Measurements from ENCODE around the gene CITED2. TPM values are rescaled to one million over a fixed set of nuclear protein-coding genes. Genes with fewer than 3 reads are reported as not detected.
A peak's percentile ranks its signal among the peaks of the same experiment; 100 is the strongest.
"Not testable (repeated sequence)": the region's sequence is repeated elsewhere in the genome, so short reads cannot be mapped to it uniquely, and the experiment has no call there.

The CITED2 gene
- total RNA-seq, 1 donor from 2014 or later = 449 TPM

DNA sequence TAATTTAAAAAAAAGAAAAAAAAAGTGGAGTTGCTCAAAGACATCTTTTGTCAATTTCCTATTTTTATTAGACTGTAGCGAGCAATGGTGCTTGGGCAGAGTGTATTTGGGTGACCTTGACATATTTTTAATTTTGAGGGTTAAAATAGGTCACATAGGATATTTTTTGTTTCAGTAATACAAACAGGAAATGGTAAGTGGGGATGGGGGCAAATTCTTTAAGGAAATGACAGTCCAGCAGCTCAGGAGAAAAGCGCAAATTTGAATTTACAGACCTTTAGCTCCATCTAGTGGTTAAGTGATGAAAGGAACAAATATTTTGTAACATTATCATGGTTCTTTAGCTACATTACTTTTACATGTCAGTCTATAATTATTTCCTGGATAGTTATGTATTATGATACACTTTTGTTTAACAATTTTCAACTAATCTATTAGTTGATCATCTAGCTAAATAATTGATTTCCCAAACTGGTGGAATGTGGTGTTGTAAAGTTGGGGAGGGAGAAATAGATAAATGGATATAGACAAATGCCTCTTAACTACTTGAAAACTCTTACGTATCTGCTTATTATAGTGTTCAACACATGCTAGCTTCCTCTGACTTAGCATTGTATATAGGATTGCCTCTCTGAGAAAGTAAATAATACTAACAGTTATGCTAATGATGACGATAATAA lies 10.0 kb downstream of the CITED2 start:
- peak; percentile 78 for FAIRE-seq
- Histone ChIP-seq H3K9me3 (ENCODE audit: insufficient read depth, low read depth, low read length) (no peaks in the 10 kb centered on the region), H3K27me3 (ENCODE audit: insufficient read depth, low read length) (no peaks in the 10 kb centered on the region), H3K4me1 (ENCODE audit: insufficient read depth, low read length) (peaks cover 5% of the 10 kb centered on the region), H3K27ac (ENCODE audit: low read depth, low read length) (no peak overlapping the region), H4K20me1 (ENCODE audit: insufficient read depth, low read length) (no peaks in the 10 kb centered on the region), H3K9ac (ENCODE audit: low read length) (no peak overlapping the region), H2AFZ (ENCODE audit: low read depth, low read length) (no peak overlapping the region), H3K4me2 (ENCODE audit: low read length) (no peak overlapping the region), H3K36me3 (ENCODE audit: insufficient read depth, low read length) (no peaks in the 10 kb centered on the region), H3K79me2 (ENCODE audit: insufficient read depth, low read length) (no peaks in the 10 kb centered on the region), H3K4me3 (ENCODE audit: insufficient read depth, low read depth, low read length) (no peak overlapping the region)
- TF ChIP-seq EZH2 (IDR thresholded peaks at IDR 0.05; ENCODE audit: insufficient read depth, low read length) = no peak
- TF ChIP-seq, protein P1, sequence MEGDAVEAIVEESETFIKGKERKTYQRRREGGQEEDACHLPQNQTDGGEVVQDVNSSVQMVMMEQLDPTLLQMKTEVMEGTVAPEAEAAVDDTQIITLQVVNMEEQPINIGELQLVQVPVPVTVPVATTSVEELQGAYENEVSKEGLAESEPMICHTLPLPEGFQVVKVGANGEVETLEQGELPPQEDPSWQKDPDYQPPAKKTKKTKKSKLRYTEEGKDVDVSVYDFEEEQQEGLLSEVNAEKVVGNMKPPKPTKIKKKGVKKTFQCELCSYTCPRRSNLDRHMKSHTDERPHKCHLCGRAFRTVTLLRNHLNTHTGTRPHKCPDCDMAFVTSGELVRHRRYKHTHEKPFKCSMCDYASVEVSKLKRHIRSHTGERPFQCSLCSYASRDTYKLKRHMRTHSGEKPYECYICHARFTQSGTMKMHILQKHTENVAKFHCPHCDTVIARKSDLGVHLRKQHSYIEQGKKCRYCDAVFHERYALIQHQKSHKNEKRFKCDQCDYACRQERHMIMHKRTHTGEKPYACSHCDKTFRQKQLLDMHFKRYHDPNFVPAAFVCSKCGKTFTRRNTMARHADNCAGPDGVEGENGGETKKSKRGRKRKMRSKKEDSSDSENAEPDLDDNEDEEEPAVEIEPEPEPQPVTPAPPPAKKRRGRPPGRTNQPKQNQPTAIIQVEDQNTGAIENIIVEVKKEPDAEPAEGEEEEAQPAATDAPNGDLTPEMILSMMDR (IDR thresholded peaks at IDR 0.05; ENCODE audit: insufficient read depth, low read depth, low read length) = peak; percentile 52
- H3K36me3 Mint-ChIP-seq (ENCODE audit: low read depth, unreplicated experiment) = no peaks in the 10 kb centered on the region
- no peak overlapping the region for H3K27ac Mint-ChIP-seq (ENCODE audit: unreplicated experiment)
- peaks cover 22% of the 10 kb centered on the region for H3K4me1 Mint-ChIP-seq (ENCODE audit: low read depth, unreplicated experiment)
- no peak overlapping the region for H3K4me3 Mint-ChIP-seq (ENCODE audit: unreplicated experiment)
- H3K27me3 Mint-ChIP-seq (ENCODE audit: low read depth, unreplicated experiment) = no peaks in the 10 kb centered on the region
- peak; percentile 20 for DNase-seq (ENCODE audit: low read depth)
- no peaks in the 10 kb centered on the region for H3K9me3 Mint-ChIP-seq (ENCODE audit: unreplicated experiment)

DNA sequence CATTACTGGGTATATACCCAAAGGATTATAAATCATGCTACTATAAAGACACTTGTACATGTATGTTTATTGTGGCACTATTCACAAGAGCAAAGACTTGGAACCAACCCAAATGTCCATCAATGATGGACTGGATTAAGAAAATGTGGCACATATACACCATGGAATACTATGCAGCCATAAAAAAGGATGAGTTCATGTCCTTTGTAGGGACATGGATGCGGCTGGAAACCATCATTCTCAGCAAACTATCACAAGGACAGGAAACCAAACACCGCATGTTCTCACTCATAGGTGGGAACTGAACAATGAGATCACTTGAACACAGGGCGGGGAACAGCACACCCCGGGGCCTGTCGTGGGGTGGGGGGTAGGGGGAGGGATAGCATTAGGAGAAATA lies 10.7 kb downstream of the CITED2 start:
- not testable (repeated sequence) for H3K4me3 ChIP-seq (ENCODE audit: insufficient read depth, low read depth, low read length); H2AFZ ChIP-seq (ENCODE audit: low read depth, low read length); H3K79me2 ChIP-seq (ENCODE audit: insufficient read depth, low read length); H3K4me1 ChIP-seq (ENCODE audit: insufficient read depth, low read length); H3K27me3 ChIP-seq (ENCODE audit: insufficient read depth, low read length); H3K9me3 ChIP-seq (ENCODE audit: insufficient read depth, low read depth, low read length); H3K27ac Mint-ChIP-seq (ENCODE audit: unreplicated experiment); H3K4me2 ChIP-seq (ENCODE audit: low read length); H3K4me3 Mint-ChIP-seq (ENCODE audit: unreplicated experiment); H3K36me3 Mint-ChIP-seq (ENCODE audit: low read depth, unreplicated experiment); FAIRE-seq; H3K27me3 Mint-ChIP-seq (ENCODE audit: low read depth, unreplicated experiment); H4K20me1 ChIP-seq (ENCODE audit: insufficient read depth, low read length); H3K9me3 Mint-ChIP-seq (ENCODE audit: unreplicated experiment); DNase-seq (ENCODE audit: low read depth); H3K9ac ChIP-seq (ENCODE audit: low read length); H3K36me3 ChIP-seq (ENCODE audit: insufficient read depth, low read length); H3K27ac ChIP-seq (ENCODE audit: low read depth, low read length)
- peaks cover 19% of the 10 kb centered on the region for H3K4me1 Mint-ChIP-seq (ENCODE audit: low read depth, unreplicated experiment)

DNA sequence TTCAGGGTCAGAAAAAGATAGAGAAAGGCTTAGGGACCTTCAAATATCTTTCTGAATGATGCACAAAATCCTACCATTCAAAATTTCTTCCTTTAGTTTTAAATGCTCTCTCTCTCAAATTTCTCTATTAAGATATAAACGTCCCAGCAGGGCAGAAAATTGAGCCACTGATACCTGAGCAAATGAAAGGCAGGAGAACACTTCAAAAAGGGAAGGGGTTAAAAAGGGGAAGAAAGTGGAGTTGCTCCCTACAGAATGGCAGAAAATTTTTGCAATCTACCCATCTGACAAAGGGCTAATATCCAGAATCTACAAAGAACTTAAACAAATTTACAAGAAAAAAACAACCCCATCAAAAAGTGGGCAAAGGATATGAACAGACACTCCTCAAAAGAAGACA lies 11.3 kb downstream of the CITED2 start:
- not testable (repeated sequence) for H3K9ac ChIP-seq (ENCODE audit: low read length); H3K27ac ChIP-seq (ENCODE audit: low read depth, low read length); H3K9me3 ChIP-seq (ENCODE audit: insufficient read depth, low read depth, low read length); H2AFZ ChIP-seq (ENCODE audit: low read depth, low read length); H3K4me3 Mint-ChIP-seq (ENCODE audit: unreplicated experiment); H3K4me1 ChIP-seq (ENCODE audit: insufficient read depth, low read length); DNase-seq (ENCODE audit: low read depth); H3K36me3 Mint-ChIP-seq (ENCODE audit: low read depth, unreplicated experiment); H3K27me3 ChIP-seq (ENCODE audit: insufficient read depth, low read length); H3K4me2 ChIP-seq (ENCODE audit: low read length); H3K79me2 ChIP-seq (ENCODE audit: insufficient read depth, low read length); H3K4me3 ChIP-seq (ENCODE audit: insufficient read depth, low read depth, low read length); FAIRE-seq; H3K9me3 Mint-ChIP-seq (ENCODE audit: unreplicated experiment); H3K36me3 ChIP-seq (ENCODE audit: insufficient read depth, low read length); H4K20me1 ChIP-seq (ENCODE audit: insufficient read depth, low read length); H3K27ac Mint-ChIP-seq (ENCODE audit: unreplicated experiment); H3K27me3 Mint-ChIP-seq (ENCODE audit: low read depth, unreplicated experiment)
- H3K4me1 Mint-ChIP-seq (ENCODE audit: low read depth, unreplicated experiment) = peaks cover 14% of the 10 kb centered on the region
